HPDE6-E6E7 (cell line): ENCODE results near the gene SLIT3.
"Not testable (repeated sequence)": the region's sequence is repeated elsewhere in the genome, so short reads cannot be mapped to it uniquely, and the experiment has no call there.

ENCODE experiments used
- DNase-seq: peaks from one replicate; pipeline ENCODE4 v3.0.0; 2011; ENCODE audit warnings: missing footprints; ENCODE audit errors: extremely low spot score

Gene SLIT3

GRCh38 chr5:168768172-168768571 lies 532.8 kb downstream of the SLIT3 start:
- no peak for DNase-seq

GRCh38 chr5:168766426-168766700 lies 534.6 kb downstream of the SLIT3 start:
- DNase-seq, result no peak

GRCh38 chr5:168765551-168766425 lies 535.2 kb downstream of the SLIT3 start:
- DNase-seq, result no peak

GRCh38 chr5:168765086-168765550 lies 535.8 kb downstream of the SLIT3 start:
- DNase-seq, result no peak

GRCh38 chr5:168756453-168757391 lies 544.2 kb downstream of the SLIT3 start:
- DNase-seq, result no peak

- no peak for DNase-seq
Measured at GRCh38 chr5:168755548-168756093, 545.3 kb downstream of the SLIT3 start.

GRCh38 chr5:168753691-168754254 lies 547.2 kb downstream of the SLIT3 start:
- DNase-seq, result no peak

GRCh38 chr5:168752416-168753190 lies 548.3 kb downstream of the SLIT3 start:
- DNase-seq, result no peak

- DNase-seq, result no peak
Measured at GRCh38 chr5:168752012-168752411, 548.9 kb downstream of the SLIT3 start.

GRCh38 chr5:168750926-168751325 lies 550.0 kb downstream of the SLIT3 start:
- no peak for DNase-seq

- no peak for DNase-seq
Measured at GRCh38 chr5:168749391-168750100, 551.4 kb downstream of the SLIT3 start.

GRCh38 chr5:168747987-168748777 lies 552.8 kb downstream of the SLIT3 start:
- no peak for DNase-seq

GRCh38 chr5:168746893-168747640 lies 553.9 kb downstream of the SLIT3 start:
- DNase-seq, result no peak

GRCh38 chr5:168746126-168746892 lies 554.6 kb downstream of the SLIT3 start:
- not testable (repeated sequence) for DNase-seq

GRCh38 chr5:168743617-168744016 lies 557.3 kb downstream of the SLIT3 start:
- no peak for DNase-seq

- DNase-seq, result not testable (repeated sequence)
Measured at GRCh38 chr5:168742311-168742710, 558.6 kb downstream of the SLIT3 start.

- no peak for DNase-seq
Measured at GRCh38 chr5:168740811-168741213, 560.1 kb downstream of the SLIT3 start.

- no peak for DNase-seq
Measured at GRCh38 chr5:168740092-168740800, 560.7 kb downstream of the SLIT3 start.
